HG03457 (cell line): ENCODE results near the gene TMPRSS11E.
"Not testable (repeated sequence)": the region's sequence is repeated elsewhere in the genome, so short reads cannot be mapped to it uniquely, and the experiment has no call there.

ENCODE experiments used
- ATAC-seq: cut with Tn5 transposase; IDR thresholded peaks from one replicate; pipeline ENCODE4 v1.9.1; 2021; ENCODE audit warnings: moderate number of reproducible peaks; ENCODE audit not compliant: unreplicated experiment

The TMPRSS11E gene

DNA sequence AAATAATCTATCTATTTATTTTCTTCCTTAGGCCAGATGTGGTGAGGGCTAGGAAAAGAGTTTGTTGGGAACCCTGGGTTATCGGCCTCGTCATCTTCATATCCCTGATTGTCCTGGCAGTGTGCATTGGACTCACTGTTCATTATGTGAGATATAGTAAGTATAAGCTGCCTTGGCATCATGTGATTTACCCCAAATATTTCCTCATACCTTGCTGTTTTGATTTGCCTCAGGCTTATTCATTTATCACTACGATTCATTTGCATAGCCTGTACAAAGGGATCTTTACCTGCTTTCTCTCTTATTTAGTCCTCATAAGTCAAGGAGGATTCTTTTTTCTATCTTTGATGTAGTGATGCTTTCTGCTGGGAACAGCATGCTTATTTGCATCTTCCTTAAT, 14.5 kb downstream of the TMPRSS11E start:
- ATAC-seq = no peak

DNA sequence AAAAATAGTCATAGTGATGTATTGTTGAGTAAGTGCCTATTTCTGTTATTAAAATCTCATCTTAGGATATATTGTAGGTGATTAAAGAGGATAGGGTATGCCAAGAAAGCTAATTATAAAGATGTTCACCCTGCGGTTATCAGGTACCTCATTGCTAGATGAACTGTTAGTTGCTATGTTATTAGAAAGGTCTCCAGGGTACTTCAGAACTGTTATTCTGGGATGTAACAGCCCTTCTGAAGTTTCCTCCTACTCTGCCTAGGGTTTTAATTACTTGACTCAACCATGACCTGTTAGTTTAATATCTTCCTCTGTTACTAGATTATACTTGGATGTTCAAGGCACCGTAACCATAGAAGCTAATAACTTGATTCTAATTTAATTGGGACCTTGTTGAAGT, 15.4 kb downstream of the TMPRSS11E start:
- no peak for ATAC-seq

DNA sequence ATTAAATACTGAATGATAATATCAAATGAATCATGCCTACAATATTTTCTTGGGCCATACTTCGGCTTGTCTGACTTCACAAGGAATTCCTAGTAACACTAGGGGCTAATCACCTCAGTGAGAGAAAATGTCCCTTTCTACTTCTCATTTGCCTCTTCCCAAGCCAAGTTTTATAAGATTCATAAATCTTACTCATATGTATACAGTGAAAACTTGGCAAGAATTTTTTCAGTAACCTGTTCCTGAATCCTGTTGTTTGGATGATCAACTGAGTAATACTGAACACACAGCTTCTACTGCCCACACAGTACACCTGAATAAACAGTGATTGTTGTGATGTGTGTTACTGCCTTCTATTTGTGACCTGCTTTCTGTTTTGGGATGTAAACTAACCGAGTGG, 16.5 kb downstream of the TMPRSS11E start:
- no peak for ATAC-seq

DNA sequence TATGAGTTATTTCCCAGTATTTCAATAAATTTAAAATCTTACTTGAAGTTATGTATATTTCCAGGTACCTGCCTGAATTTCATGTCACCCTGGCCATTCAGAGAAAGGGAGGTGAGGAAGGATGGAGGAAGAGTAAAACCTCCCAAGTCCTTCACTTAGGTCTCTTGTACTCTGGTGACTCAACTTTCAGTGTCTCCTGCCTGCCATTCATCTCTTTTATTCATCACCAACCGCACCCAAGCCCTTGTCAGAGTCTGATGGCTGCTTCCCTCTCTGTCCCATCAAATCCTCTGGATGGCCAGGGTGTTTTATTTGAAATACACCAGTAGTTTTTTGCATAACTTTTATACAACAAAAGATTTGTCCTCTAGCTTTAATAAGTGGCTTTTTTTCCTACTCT, 17.8 kb downstream of the TMPRSS11E start:
- no peak for ATAC-seq

DNA sequence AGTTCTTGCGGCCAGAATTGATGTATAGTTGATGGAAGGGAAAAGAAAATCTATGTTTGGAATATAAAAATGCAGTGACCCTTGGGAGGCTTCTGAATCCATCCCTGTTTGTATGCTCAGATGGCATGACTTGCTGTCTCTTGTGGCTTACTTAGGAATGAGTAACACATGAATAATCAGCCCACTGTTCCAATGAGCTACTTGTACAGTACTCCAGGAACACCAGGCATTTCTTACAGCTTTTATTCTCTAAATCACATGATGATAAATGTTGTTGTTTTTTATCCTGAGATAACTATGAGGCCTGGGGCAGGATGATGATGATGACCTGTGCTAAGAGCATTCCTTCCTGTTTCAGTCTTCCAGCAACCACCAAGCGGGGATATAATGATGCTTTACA, 18.9 kb downstream of the TMPRSS11E start:
- ATAC-seq = no peak

DNA sequence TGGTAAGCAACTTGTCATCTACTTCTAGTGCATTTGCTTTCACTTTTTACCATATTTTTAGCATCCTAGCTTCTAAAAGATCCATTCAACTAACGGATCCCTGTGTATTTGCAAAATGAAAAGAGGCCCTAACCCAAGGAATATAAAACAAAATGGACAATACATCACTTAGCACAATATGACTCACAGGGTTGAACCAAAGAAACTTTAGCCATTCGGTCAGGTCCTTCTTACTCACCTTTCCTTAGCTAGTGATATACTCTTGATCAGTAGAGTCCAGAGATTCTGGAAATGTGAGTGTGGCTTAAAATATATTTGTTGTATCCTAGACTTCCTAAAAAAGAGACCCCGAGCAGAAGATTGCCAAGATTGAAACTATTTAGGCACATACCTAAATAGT, 19.5 kb downstream of the TMPRSS11E start:
- no peak for ATAC-seq

DNA sequence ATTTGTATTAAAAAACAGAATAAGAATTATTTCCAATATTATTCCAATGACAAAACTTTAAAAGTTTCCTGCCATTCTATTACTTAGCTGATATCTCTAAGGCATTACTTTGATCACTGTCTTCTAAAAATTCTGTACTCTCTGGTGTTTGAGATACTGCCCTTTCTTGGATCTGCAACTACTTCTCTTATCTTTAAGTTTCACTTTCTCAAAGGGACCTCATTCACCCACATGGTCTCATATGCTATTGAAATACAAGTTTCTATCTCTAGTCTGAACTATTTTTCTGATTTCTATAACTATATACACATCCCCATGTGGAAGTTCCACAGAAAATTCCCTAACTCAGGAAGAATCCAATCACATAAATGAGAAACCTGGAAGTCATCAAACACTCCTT, 22.2 kb downstream of the TMPRSS11E start:
- no peak for ATAC-seq

DNA sequence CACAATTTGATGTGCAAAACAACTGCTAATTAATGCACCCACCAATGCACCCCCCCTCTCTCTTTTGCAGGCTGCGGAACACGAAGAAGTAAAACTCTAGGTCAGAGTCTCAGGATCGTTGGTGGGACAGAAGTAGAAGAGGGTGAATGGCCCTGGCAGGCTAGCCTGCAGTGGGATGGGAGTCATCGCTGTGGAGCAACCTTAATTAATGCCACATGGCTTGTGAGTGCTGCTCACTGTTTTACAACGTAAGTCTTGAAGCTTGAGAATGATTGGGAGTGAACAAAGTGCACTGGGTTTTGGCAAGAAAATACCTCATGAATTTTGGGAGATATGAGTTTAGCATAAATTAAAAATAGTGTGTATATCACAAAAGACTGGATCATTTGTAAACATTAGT, 28.9 kb downstream of the TMPRSS11E start:
- no peak for ATAC-seq

DNA sequence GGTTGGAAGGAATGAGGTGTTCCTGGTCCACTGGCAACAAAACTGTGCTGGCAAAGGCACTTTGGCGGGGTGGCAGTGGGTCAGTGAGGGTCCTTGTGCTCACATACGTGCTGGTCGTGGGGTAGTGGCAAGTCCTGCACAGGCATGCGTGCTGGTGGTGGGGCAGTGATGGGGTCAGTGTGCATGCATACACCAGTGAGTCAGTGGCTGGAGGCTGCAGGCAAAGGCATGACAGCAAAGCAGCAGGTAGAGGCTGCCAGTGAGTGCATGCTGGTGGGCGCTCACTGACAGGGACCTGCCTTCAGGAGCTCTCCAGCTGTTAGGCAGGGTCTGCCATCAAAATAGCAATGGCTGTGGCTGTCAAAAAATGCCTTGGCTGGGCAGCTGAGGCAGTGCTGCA, 42.1 kb downstream of the TMPRSS11E start:
- no peak for ATAC-seq

DNA sequence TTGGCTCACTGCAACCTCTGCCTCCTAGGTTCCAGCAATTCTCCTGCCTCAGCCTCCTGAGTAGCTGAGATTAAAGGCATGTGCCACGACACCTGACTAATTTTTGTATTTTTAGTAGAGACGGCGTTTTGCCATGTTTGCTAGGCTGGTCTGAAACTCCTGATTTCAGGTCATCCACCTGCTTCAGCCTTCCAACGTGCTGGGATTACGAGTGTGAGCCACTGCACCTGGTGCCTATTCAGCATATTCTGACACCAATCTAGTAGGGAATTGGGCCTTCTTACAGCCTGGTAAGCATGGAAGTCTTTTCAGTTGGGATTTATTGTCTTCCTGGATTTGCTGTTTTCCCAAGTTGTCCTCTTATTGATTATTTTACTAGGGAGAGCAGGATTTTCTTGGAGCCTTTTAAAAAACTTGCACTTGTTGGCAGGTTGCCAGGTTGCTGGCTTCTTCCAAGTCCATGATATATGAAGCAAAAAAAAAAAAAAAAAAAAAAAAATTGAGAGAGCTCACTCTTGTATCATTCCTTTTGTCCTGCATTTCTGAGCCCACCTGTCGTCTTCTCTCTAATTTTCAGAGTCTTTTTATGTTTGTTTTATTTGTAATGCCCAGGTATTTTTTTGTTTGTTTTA, 43.7 kb downstream of the TMPRSS11E start:
- ATAC-seq = no peak

DNA sequence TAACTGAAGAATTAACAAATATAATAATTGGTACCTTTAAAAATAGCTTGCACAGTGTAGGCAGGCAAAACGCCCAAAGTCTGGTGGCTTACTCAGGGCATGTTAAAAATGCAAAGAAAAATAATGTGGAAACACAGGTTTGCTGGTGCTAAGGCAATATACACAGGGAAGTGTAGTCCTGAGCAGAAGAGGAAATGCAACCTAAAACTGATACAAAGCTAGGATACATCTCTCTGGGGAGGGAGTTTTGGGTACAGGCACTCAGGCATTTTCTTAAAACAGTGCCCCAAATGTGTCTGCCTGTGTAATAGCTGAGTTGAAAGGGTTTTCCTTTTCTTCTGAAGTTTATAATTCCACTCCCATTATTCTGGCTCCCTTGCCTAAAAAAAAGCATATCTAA, 47.4 kb downstream of the TMPRSS11E start:
- no peak for ATAC-seq

DNA sequence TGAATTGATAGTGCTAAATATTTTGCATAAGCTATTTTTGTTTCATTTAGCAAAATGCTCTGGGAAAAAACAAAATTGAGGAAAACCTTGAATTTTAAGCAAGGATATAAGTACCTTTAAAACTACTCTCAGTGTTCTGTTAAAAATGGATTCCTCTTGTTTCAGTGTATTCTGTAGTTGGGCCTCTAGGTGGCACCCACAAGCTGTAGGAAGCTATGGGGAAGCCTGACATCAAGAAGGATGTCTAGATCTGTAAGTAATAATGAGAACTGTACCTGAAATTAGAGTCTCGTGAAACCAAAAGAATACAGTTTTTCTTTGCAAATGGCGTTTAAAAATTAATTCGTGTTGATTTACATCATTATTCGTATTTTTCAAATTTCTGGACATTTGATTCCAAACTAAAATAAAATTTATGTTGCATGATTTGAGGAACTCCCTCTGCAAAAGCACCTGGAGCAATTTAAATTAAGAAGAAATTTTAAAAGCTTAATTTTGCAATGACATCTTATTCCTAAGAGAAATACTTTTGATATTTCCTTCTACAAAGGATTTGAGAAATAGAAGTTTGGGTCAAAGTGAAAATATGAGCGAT, 51.2 kb downstream of the TMPRSS11E start:
- peak; percentile 85 for ATAC-seq

DNA sequence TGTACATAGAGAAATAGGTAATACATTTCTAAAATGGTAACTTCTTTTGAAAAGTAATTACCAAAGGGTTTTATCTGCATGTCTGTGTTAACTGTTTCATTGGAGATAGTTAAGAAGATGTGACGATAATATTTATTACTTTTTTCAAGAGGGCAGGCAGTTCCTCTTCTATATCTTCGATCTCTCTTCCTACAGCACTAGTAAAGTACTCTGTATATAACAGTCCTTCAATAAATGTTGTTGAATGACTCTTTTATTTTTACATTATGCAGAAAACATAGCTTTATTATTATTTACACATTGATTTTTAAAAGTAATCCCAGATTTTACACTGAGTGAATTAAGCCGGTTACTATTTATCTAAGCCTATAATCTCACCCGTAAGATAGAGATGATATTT, 51.8 kb downstream of the TMPRSS11E start:
- ATAC-seq = no peak

DNA sequence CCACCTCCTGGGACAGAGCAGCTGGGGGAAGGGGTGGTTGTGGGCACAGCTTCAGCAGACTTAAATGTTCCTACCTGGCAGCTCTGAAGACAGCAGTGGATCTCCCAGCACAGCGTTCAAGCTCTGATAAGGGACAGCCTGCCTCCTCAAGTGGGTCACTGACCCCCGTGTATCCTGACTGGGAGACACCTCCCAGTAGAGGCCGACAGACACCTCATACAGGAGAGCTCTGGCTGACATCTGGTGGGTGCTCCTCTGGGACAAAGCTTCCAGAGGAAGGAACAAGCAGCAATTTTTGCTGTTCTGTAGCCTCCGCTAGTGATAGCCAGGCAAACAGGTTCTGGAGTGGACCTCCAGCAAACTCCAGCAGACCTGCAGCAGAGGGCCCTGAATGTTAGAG, 56.2 kb downstream of the TMPRSS11E start:
- not testable (repeated sequence) for ATAC-seq

DNA sequence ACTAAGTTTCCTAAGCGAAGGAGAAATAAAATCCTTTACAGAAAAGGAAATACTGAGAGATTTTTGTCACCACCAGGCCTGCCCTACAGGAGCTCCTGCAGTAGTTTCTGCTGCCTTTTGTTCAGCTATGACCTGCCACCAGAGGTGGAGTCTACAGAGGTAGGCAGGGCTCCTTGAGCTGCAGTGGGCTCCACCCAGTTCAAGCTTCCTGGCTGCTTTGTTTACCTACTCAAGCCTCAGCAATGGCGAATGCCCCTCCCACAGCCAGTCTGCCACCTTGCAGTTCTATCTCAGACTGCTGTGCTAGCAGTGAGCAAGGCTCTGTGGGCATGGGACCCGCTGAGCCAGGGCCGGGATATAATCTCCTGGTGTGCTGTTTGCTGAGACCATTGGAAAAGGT, 57.6 kb downstream of the TMPRSS11E start:
- ATAC-seq = not testable (repeated sequence)

DNA sequence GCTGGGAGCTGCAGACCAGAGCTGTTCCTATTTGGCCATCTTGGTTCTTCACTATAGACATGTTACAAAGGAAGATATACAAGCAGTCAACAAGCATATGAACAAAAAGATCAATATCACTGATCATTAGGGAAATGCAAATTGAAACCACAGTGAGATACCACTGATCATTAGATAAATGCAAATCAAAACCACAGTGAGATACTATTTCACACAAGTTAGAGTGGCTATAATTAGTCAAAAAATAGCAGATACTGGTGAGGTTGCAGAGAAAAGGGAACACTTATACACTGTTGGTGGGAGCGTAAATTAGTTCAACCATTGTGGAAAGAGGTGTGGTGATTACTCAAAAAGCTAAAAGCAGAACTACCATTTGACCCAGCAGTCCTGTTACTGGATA, 58.2 kb downstream of the TMPRSS11E start:
- not testable (repeated sequence) for ATAC-seq

DNA sequence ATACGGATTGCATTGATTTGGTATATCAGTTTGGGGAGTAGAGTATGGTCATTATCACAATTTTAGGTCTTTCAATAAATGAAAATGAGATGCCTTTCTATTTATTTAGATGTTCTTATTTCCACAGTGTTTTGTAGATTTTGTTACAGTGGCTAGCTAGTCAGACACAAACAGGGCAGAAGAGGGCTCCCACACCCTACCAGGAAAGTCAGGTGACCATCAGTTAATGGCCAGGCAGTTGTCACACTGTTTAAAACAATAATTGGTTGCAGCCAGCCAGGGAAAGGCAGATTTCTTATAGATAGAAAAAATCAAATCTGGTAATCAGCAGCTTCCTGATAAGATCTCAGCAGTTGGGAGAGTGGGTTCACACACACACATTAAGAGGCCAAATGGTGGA, 71.6 kb downstream of the TMPRSS11E start:
- ATAC-seq = no peak

DNA sequence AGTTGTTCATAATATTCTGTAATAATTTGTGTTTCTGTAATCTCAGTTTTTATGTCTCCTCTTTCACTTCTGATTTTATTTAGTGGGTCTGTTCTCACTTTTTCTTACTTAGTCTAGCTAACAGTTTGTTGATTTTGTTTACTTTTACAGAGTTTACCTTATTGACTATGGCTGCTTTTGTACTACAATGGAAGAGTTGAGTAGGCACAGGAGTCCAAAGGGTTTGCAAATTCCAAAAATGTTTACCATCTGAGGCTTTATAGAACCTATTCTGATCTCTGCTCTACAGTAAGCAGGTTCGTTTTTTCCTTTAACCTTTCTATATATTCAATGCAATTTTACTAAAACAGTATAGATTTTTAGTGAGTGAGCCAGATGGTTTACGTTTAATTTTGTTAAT, 73.7 kb downstream of the TMPRSS11E start:
- no peak for ATAC-seq

DNA sequence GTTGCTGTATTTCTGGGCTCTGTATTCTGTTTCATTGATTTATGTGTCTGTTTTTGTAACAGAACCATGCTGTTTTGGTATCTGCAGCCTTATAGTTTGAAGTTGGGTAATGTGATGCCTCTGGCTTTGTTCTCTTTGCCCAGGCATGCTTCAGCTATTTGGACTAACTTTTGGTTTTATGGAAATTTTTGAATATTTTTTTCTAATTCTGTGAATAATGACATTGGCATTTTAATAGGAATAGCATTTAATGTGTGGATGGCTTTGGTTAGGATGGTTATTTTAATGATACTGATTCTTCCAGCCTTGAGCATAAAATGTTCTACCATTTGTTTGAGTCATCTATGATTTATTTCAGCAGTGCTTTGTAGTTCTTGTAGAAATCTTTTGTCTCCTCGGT, 75.0 kb downstream of the TMPRSS11E start:
- not testable (repeated sequence) for ATAC-seq

DNA sequence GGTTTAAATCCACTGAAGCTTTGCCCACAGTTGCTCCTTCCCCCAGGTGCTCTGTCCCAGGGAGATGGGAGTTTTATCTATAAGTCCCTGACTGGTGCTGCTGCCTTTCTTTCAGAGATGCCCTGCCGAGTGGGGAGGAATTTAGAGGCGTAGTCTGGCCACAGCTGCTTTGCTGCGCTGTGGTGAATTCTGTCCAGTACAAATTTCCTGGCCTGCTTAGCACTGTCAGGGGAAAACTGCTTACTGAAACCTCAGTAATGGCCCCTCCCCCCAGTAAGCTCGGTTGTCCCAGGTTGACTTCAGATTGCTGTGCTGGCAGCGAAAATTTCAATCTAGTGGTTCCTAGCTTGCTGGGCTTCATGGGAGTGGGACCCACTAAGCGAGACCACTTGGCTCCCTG, 88.7 kb downstream of the TMPRSS11E start:
- ATAC-seq = no peak

DNA sequence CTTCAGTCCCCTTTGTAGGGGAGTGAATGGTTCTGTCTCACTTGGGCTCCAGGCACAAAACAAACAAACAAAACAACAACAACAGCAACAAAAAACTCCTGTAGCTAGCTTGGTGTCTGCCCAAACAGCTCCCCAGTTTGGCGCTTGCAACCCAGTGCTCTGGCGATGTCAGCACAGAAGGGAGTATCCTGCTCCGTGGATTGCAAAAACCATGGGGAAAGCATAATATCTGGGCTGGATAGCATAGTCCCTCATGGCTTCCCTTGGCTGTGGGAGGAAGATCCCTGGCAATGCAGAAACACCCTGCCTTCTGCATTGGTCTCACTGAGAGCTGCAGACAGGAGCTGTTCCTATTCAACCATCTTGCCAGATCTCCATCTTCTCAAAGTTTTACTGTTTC, 89.1 kb downstream of the TMPRSS11E start:
- no peak for ATAC-seq

DNA sequence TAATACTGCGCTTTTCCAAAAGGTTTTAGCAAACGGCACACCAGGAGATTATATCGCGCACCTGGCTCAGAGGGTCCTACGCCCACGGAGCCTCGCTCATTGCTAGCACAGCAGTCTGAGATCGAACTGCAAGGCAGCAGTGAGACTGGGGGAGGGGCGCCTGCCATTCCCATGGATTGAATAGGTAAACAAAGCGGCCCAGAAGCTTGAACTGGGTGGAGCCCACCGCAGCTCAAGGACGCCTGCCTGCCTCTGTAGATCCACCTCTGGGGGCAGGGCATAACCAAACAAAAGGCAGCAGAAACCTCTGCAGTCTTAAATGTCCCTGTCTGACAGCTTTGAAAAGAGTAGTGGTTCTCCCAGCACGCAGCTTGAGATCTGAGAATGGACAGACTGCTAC, 95.5 kb downstream of the TMPRSS11E start:
- ATAC-seq = not testable (repeated sequence)
